Caco-2 (cell line): Measurements from ENCODE around the gene RASGRF2. TPM values are rescaled to one million over a fixed set of nuclear protein-coding genes. Genes with fewer than 3 reads are reported as not detected.

Experiments
- BruUV-seq: library from RNA; stranded (reverse); fragments of 400-500 nt; replicated peaks from 2 replicates; lab custom pipeline; 2021; lab: Mats Ljungman, UMichigan
- CTCF ChIA-PET: fragments of 300-600 bp; sonication (Branson Sonifier 250); formaldehyde crosslinking; loops from one replicate; lab custom pipeline; 2022; ENCODE audit warnings: antibody characterized with exemption; lab: Charles Lee
- POLR2A ChIA-PET: fragments of 300-600 bp; sonication (Branson Sonifier 250); formaldehyde crosslinking; loops from one replicate; lab custom pipeline; 2022; ENCODE audit warnings: antibody characterized with exemption; lab: Charles Lee
- DNase-seq, 2 experiments: peaks; one replicate each; pipeline versions ENCODE4 v3.0.0 to v3.0.0-alpha.2; 2020 to 2022
- H3K27me3 ChIP-seq: replicated peaks from 2 replicates; pipeline ENCODE4 v1.6.0; 2011; ENCODE audit warnings: low read length; ENCODE audit not compliant: control insufficient read depth, insufficient read depth
- H3K36me3 ChIP-seq: 2 replicates; pipeline ENCODE4 v1.5.1; 2011; ENCODE audit warnings: low read length; ENCODE audit not compliant: control insufficient read depth, insufficient read depth
- H3K4me1 ChIP-seq: fragments of 250-450 bp; sonication (Bioruptor Pico); 2 replicates; pipeline ENCODE4 v1.5.1; 2020; ENCODE audit warnings: mild to moderate bottlenecking
- H3K4me3 ChIP-seq: 2 replicates; pipeline ENCODE4 v1.5.1; 2011; ENCODE audit warnings: low read depth, mild to moderate bottlenecking, control low read depth, low read length
- H3K9me3 ChIP-seq: fragments of 250-450 bp; sonication (Bioruptor Pico); 2 replicates; pipeline ENCODE4 v1.5.1; 2020; ENCODE audit warnings: mild to moderate bottlenecking, moderate library complexity
- H3K27ac Mint-ChIP-seq: one replicate; pipeline ENCODE4 v1.8.0; 2022; ENCODE audit warnings: mixed read lengths; ENCODE audit not compliant: unreplicated experiment
- H3K27me3 Mint-ChIP-seq: one replicate; pipeline ENCODE4 v1.8.0; 2022; ENCODE audit warnings: mixed read lengths; ENCODE audit not compliant: insufficient read depth, unreplicated experiment
- H3K36me3 Mint-ChIP-seq: one replicate; pipeline ENCODE4 v1.8.0; 2022; ENCODE audit warnings: mild to moderate bottlenecking, mixed read lengths; ENCODE audit not compliant: insufficient read depth, unreplicated experiment
- H3K4me1 Mint-ChIP-seq: one replicate; pipeline ENCODE4 v1.8.0; 2022; ENCODE audit warnings: low read depth, mixed read lengths; ENCODE audit not compliant: unreplicated experiment
- H3K4me3 Mint-ChIP-seq: one replicate; pipeline ENCODE4 v1.8.0; 2022; ENCODE audit warnings: mild to moderate bottlenecking, moderate library complexity, mixed read lengths; ENCODE audit not compliant: unreplicated experiment
- H3K9me3 Mint-ChIP-seq: one replicate; pipeline ENCODE4 v1.8.0; 2022; ENCODE audit warnings: mixed read lengths; ENCODE audit not compliant: unreplicated experiment
- intact Hi-C: fragments of 100-400 bp; cut with micrococcal nuclease; formaldehyde crosslinking; loops from one replicate; pipeline ENCODE4 v1.10.0; 2022; ENCODE audit not compliant: unreplicated experiment
- total RNA-seq: library from RNA; stranded (reverse); gene quantifications from 2 replicates; pipeline ENCODE4 v1.2.3, GENCODE V29; 2022
- TF ChIP-seq, protein P1 (sequence below), 2 experiments: fragments of 200-600 bp in 1 of 2; IDR thresholded peaks; 1 replicate in 1 of 2; 2 replicates in 1 of 2; pipeline versions ENCODE4 v1.5.1 to v1.8.0; 2011 to 2022; ENCODE audit warnings: antibody characterized with exemption in 1 of 2, control low read depth in 1 of 2, inconsistent platforms in 1 of 2, low read depth in 1 of 2, low read length in 1 of 2, mild to moderate bottlenecking in 1 of 2, moderate library complexity in 1 of 2; ENCODE audit not compliant: insufficient read depth in 1 of 2, severe bottlenecking in 1 of 2, unreplicated experiment in 1 of 2

RASGRF2 gene
- total RNA-seq, 1 experiment from 2014 or later = 23.1 TPM

DNA sequence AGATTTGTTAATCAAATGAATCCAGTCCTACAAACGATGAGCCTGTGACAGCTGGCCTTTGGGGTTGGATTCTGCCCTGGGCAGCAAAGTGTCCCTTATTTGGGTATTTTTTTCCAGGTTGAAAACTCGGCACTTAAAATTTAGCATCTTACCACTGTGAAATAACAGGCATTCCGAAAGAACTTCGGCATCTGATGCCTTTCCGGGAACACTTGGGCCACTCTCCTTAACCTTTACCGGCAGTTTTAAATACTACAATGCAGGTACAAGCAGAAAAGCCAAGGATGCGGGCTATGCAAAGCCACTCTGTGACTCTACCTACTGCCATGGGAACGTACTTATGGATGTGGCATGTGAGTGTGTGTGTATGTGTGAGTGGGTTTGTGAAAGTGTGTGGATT, 1.0 kb upstream of the RASGRF2 start:
- Mint-ChIP-seq H3K9me3 (no peaks in the 10 kb centered on the region), H3K27ac (peak overlapping the region; percentile 26), H3K4me3 (peak overlapping the region; percentile 78), H3K4me1 (peaks cover 13% of the 10 kb centered on the region), H3K36me3 (no peaks in the 10 kb centered on the region), H3K27me3 (peaks cover 3% of the 10 kb centered on the region)
- H3K9me3 ChIP-seq = no peaks in the 10 kb centered on the region
- ChIA-PET CTCF (no interaction called here), POLR2A (interaction anchor here (0.6 kb wide), 1 partner anchor 160 kb away, joined by 5 read pairs; no protein-coding TSS in a partner anchor)
- TF ChIP-seq, protein P1, sequence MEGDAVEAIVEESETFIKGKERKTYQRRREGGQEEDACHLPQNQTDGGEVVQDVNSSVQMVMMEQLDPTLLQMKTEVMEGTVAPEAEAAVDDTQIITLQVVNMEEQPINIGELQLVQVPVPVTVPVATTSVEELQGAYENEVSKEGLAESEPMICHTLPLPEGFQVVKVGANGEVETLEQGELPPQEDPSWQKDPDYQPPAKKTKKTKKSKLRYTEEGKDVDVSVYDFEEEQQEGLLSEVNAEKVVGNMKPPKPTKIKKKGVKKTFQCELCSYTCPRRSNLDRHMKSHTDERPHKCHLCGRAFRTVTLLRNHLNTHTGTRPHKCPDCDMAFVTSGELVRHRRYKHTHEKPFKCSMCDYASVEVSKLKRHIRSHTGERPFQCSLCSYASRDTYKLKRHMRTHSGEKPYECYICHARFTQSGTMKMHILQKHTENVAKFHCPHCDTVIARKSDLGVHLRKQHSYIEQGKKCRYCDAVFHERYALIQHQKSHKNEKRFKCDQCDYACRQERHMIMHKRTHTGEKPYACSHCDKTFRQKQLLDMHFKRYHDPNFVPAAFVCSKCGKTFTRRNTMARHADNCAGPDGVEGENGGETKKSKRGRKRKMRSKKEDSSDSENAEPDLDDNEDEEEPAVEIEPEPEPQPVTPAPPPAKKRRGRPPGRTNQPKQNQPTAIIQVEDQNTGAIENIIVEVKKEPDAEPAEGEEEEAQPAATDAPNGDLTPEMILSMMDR (IDR thresholded peaks at IDR 0.05; ENCODE audit: insufficient read depth in 1 of 2, low read depth in 1 of 2, low read length in 1 of 2, severe bottlenecking in 1 of 2, unreplicated experiment in 1 of 2) = no peak
- BruUV-seq = no TSS peak
- H3K27me3 ChIP-seq = no peaks in the 10 kb centered on the region
- intact Hi-C loops = no loop called here
- no peak overlapping the region for H3K4me3 ChIP-seq
- no peaks in the 10 kb centered on the region for H3K36me3 ChIP-seq
- no peak for DNase-seq
- H3K4me1 ChIP-seq = peaks cover 30% of the 10 kb centered on the region

DNA sequence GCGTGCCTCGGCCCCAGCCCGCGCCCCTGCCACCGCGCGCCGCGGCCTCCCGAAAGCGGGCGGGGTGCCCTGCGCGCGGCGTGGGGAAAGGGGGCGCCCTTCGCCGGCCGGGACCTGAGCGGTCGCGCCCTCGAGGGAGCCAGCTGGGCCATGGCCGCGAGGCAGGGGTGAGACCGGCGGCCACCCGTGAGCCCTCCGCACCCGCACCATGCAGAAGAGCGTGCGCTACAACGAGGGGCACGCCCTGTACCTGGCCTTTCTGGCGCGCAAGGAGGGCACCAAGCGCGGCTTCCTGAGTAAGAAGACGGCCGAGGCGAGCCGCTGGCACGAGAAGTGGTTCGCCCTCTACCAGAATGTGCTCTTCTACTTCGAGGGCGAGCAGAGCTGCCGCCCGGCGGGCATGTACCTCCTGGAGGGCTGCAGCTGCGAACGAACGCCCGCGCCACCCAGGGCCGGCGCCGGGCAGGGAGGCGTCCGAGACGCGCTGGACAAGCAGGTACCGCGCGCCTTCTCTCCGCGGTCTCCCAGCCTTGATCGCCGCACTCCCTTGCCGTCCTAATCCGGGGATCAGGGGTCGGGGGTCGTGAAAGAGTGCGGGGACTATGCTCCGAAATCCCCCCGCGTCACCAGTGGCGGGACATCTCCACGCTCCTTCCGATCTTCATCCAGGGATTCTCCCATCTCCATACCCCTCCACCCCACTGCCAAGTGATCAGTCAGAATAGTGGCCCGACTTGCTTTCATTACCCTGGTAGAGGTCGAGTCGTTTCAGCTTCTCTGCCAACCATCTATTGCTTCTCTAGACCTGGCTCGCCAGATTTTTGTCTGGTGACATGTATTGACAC, 590 bp downstream of the RASGRF2 start:
- no peaks in the 10 kb centered on the region for H3K9me3 Mint-ChIP-seq
- CTCF ChIA-PET = no interaction called here

More for the DNA sequence above, 590 bp downstream of the RASGRF2 start:
- no peaks in the 10 kb centered on the region for H3K36me3 Mint-ChIP-seq
- intact Hi-C loops = loop anchor here (1.0 to 10.0 kb wide), 6 partner anchors 62 to 338 kb away; no protein-coding TSS in a partner anchor
- Histone ChIP-seq H3K36me3 (no peaks in the 10 kb centered on the region), H3K4me1 (peaks cover 39% of the 10 kb centered on the region), H3K9me3 (no peaks in the 10 kb centered on the region), H3K27me3 (no peaks in the 10 kb centered on the region), H3K4me3 (peak overlapping the region; percentile 78)
- H3K27me3 Mint-ChIP-seq = peaks cover 3% of the 10 kb centered on the region
- no TSS peak for BruUV-seq
- H3K4me3 Mint-ChIP-seq = peak overlapping the region; percentile 78
- TF ChIP-seq, protein P1 (IDR thresholded peaks at IDR 0.05; ENCODE audit: insufficient read depth in 1 of 2, low read depth in 1 of 2, low read length in 1 of 2, severe bottlenecking in 1 of 2, unreplicated experiment in 1 of 2) = peak in 1 of 2 experiments; percentile 26
- POLR2A ChIA-PET = no interaction called here
- peaks cover 13% of the 10 kb centered on the region for H3K4me1 Mint-ChIP-seq
- DNase-seq = peak; percentile 40 to 74
- peak overlapping the region; percentile 25 for H3K27ac Mint-ChIP-seq
